HCT116 (cell line): ENCODE results near the gene VHLL.
"Not testable (repeated sequence)": the region's sequence is repeated elsewhere in the genome, so short reads cannot be mapped to it uniquely, and the experiment has no call there.

Experiments used
- CBX3 ChIP-seq: IDR thresholded peaks from 2 replicates; pipeline ENCODE4 v1.6.1; 2012; ENCODE audit warnings: low read depth
- CTCF ChIP-seq, 3 experiments: fragments of 200-600 bp in 1 of 3; sonication (generic) in 1 of 3; IDR thresholded peaks in 2 of 3; conservative IDR thresholded peaks in 1 of 3; 2 replicates each; pipeline ENCODE4 v1.5.1; 2012 to 2017; ENCODE audit warnings: low read depth in 2 of 3, low read length in 2 of 3, antibody characterized with exemption in 1 of 3, borderline replicate concordance in 1 of 3, control low read depth in 1 of 3, mild to moderate bottlenecking in 1 of 3, mixed read lengths in 1 of 3, mixed run types in 1 of 3, moderate library complexity in 1 of 3; ENCODE audit not compliant: insufficient read depth in 1 of 3
- EZH2phosphoT487 ChIP-seq: fragments of 200-600 bp; IDR thresholded peaks from 2 replicates; pipeline ENCODE4 v1.6.1; 2018; ENCODE audit warnings: antibody characterized with exemption, borderline replicate concordance
- FOSL1 ChIP-seq: IDR thresholded peaks from 2 replicates; pipeline ENCODE4 v1.6.1; 2012; ENCODE audit warnings: low read depth
- MAX ChIP-seq: IDR thresholded peaks from 2 replicates; pipeline ENCODE4 v1.6.1; 2012
- POLR2A ChIP-seq: IDR thresholded peaks from 2 replicates; pipeline ENCODE4 v1.7.0; 2011; ENCODE audit warnings: borderline replicate concordance; ENCODE audit not compliant: insufficient read depth, insufficient read length; ENCODE audit errors: extremely low read depth
- RAD21 ChIP-seq: IDR thresholded peaks from 2 replicates; pipeline ENCODE4 v1.6.1; 2012; ENCODE audit warnings: low read depth, mild to moderate bottlenecking
- REST ChIP-seq: IDR thresholded peaks from 2 replicates; pipeline ENCODE4 v1.6.1; 2012; ENCODE audit warnings: low read depth
- SP1 ChIP-seq: IDR thresholded peaks from 2 replicates; pipeline ENCODE4 v1.6.1; 2012; ENCODE audit warnings: low read depth

GRCh38 chr1:156346035-156346434 is 46.9 kb upstream of the VHLL start:
- TF ChIP-seq EZH2phosphoT487; CTCF (IDR thresholded peaks at IDR 0.05 in 2 of 3, conservative IDR thresholded peaks at IDR 0.05 in 1 of 3; ENCODE audit: borderline replicate concordance in 1 of 3, insufficient read depth in 1 of 3, low read depth in 2 of 3, low read length in 2 of 3); SP1; POLR2A; MAX; FOSL1; RAD21; REST; CBX3: not testable (repeated sequence)
